HCT116 (cell line): Measurements from ENCODE around the gene PNPLA5. TPM values are rescaled to one million over a fixed set of nuclear protein-coding genes. Genes with fewer than 3 reads are reported as not detected.

Experiments used
- ATAC-seq: fragments of 200-7000 bp; cut with Tn5 transposase; 2 replicates; pipeline ENCODE4 v1.9.1; 2020; ENCODE audit warnings: mild to moderate bottlenecking, moderate library complexity
- BruUV-seq: library from RNA; stranded (reverse); fragments of 400-500 nt; replicated peaks from 2 replicates; lab custom pipeline; 2021; lab: Mats Ljungman, UMichigan
- CTCF ChIA-PET: fragments of 300-600 bp; sonication (Branson Sonifier 250); formaldehyde crosslinking; loops from one replicate; lab custom pipeline; 2021; ENCODE audit warnings: antibody characterized with exemption; lab: Charles Lee
- POLR2A ChIA-PET: fragments of 300-600, 350-600 bp; sonication (Branson Sonifier 250); formaldehyde crosslinking; loops from one replicate; lab custom pipeline; 2021; ENCODE audit warnings: antibody characterized with exemption; lab: Charles Lee
- RAD21 ChIA-PET, 2 experiments: fragments of 300-600 bp; sonication (Branson Sonifier 250); formaldehyde crosslinking; loops; one replicate each; lab custom pipeline; 2023; ENCODE audit warnings: low total read pairs in 2 of 2; ENCODE audit not compliant: uncharacterized antibody in 2 of 2, unreplicated experiment in 2 of 2, low non-redundant PET in 1 of 2; lab: Charles Lee
- DNase-seq: peaks from one replicate; pipeline ENCODE4 v3.0.0-alpha.2; 2010; ENCODE audit warnings: low read depth, low spot score
- H2AFZ ChIP-seq: fragments of 200-600 bp; shearing (Covaris generic), sonication (generic); 2 replicates; pipeline ENCODE4 v1.6.1; 2017; ENCODE audit warnings: low read depth, mixed run types, mixed read lengths, antibody characterized with exemption, low read length; ENCODE audit not compliant: poor library complexity, severe bottlenecking
- H3K27ac ChIP-seq: 2 replicates; pipeline ENCODE4 v1.5.1; 2012; ENCODE audit warnings: low read depth, low read length
- H3K27me3 ChIP-seq: fragments of 200-600 bp; sonication (generic); 2 replicates; pipeline ENCODE4 v1.6.1; 2016; ENCODE audit warnings: mixed run types, low read length, mixed read lengths; ENCODE audit not compliant: insufficient read depth
- H3K36me3 ChIP-seq, 2 experiments: fragments of 200-500 bp in 1 of 2; fragments of 200-600 bp in 1 of 2; sonication (Bioruptor generic) in 1 of 2; sonication (generic) in 1 of 2; 2 replicates each; pipeline versions ENCODE4 v1.5.1 to v1.6.1; 2014 to 2016; ENCODE audit warnings: low read length in 2 of 2, inconsistent platforms in 1 of 2, mixed read lengths in 1 of 2, mixed run types in 1 of 2; ENCODE audit not compliant: insufficient read depth in 2 of 2, control insufficient read depth in 1 of 2
- H3K4me1 ChIP-seq, 2 experiments: fragments of 200-600 bp in 1 of 2; sonication (generic) in 1 of 2; 2 replicates each; pipeline versions ENCODE4 v1.5.1 to v1.6.1; 2012 to 2017; ENCODE audit warnings: low read length in 2 of 2, inconsistent platforms in 1 of 2, mild to moderate bottlenecking in 1 of 2, mixed read lengths in 1 of 2, mixed run types in 1 of 2, moderate library complexity in 1 of 2; ENCODE audit not compliant: insufficient read depth in 2 of 2, control insufficient read depth in 1 of 2
- H3K4me2 ChIP-seq: fragments of 200-600 bp; sonication (generic); 2 replicates; pipeline ENCODE4 v1.6.1; 2017; ENCODE audit warnings: mixed run types, low read length, mixed read lengths
- H3K4me3 ChIP-seq, 2 experiments: fragments of 200-600 bp in 1 of 2; sonication (generic) in 1 of 2; replicated peaks in 1 of 2; 2 replicates each; pipeline ENCODE4 v1.5.1; 2011 to 2016; ENCODE audit warnings: low read length in 2 of 2, control low read depth in 1 of 2, low read depth in 1 of 2, mild to moderate bottlenecking in 1 of 2, mixed read lengths in 1 of 2, mixed run types in 1 of 2
- H3K79me2 ChIP-seq: fragments of 200-600 bp; sonication (generic); 2 replicates; pipeline ENCODE4 v1.6.1; 2017; ENCODE audit warnings: mild to moderate bottlenecking, mixed run types, low read length, moderate library complexity, mixed read lengths; ENCODE audit not compliant: insufficient read depth
- H3K9ac ChIP-seq: fragments of 200-600 bp; sonication (generic); 2 replicates; pipeline ENCODE4 v1.6.1; 2016; ENCODE audit warnings: low read length, mixed read lengths
- H3K9me2 ChIP-seq: fragments of 200-600 bp; sonication (generic), shearing (Covaris generic); 2 replicates; pipeline ENCODE4 v1.6.1; 2017; ENCODE audit warnings: mixed run types, mild to moderate bottlenecking, moderate library complexity; ENCODE audit not compliant: insufficient read depth
- H3K9me3 ChIP-seq, 2 experiments: fragments of 200-500 bp in 1 of 2; fragments of 200-600 bp in 1 of 2; sonication (Bioruptor generic) in 1 of 2; sonication (generic) in 1 of 2; 2 replicates each; pipeline ENCODE4 v1.6.1; 2014 to 2017; ENCODE audit warnings: low read length in 2 of 2, mixed read lengths in 2 of 2, inconsistent platforms in 1 of 2, low read depth in 1 of 2, mild to moderate bottlenecking in 1 of 2, mixed run types in 1 of 2, moderate library complexity in 1 of 2; ENCODE audit not compliant: control insufficient read depth in 1 of 2, insufficient read depth in 1 of 2
- H4K20me1 ChIP-seq: fragments of 200-600 bp; sonication (generic), shearing (Covaris generic); 2 replicates; pipeline ENCODE4 v1.6.1; 2017; ENCODE audit warnings: mixed run types, mild to moderate bottlenecking, moderate library complexity; ENCODE audit not compliant: insufficient read depth
- CBX3 ChIP-seq: IDR thresholded peaks from 2 replicates; pipeline ENCODE4 v1.6.1; 2012; ENCODE audit warnings: low read depth
- ELF1 ChIP-seq: IDR thresholded peaks from 2 replicates; pipeline ENCODE4 v1.6.1; 2012; ENCODE audit warnings: low read depth, borderline replicate concordance
- FOSL1 ChIP-seq: IDR thresholded peaks from 2 replicates; pipeline ENCODE4 v1.6.1; 2012; ENCODE audit warnings: low read depth
- JUND ChIP-seq: IDR thresholded peaks from 2 replicates; pipeline ENCODE4 v1.6.1; 2012
- POLR2A ChIP-seq: IDR thresholded peaks from 2 replicates; pipeline ENCODE4 v1.7.0; 2011; ENCODE audit warnings: borderline replicate concordance; ENCODE audit not compliant: insufficient read depth, insufficient read length; ENCODE audit errors: extremely low read depth
- POLR2AphosphoS5 ChIP-seq: IDR thresholded peaks from 2 replicates; pipeline ENCODE4 v1.6.1; 2011; ENCODE audit warnings: mild to moderate bottlenecking, low read depth, low read length, moderate library complexity
- RAD21 ChIP-seq: IDR thresholded peaks from 2 replicates; pipeline ENCODE4 v1.6.1; 2012; ENCODE audit warnings: low read depth, mild to moderate bottlenecking
- SIN3A ChIP-seq: IDR thresholded peaks from 2 replicates; pipeline ENCODE4 v1.6.1; 2012; ENCODE audit warnings: low read depth
- SP1 ChIP-seq: IDR thresholded peaks from 2 replicates; pipeline ENCODE4 v1.6.1; 2012; ENCODE audit warnings: low read depth
- ZFX ChIP-seq: fragments of 450-650 bp; IDR thresholded peaks from 2 replicates; pipeline ENCODE4 v1.6.1; 2017
- ZNF274 ChIP-seq: fragments of 200-500 bp; sonication (Bioruptor generic); IDR thresholded peaks from 2 replicates; pipeline ENCODE4 v1.6.1; 2014; ENCODE audit warnings: mild to moderate bottlenecking, low read depth, low read length, inconsistent platforms
- intact Hi-C: fragments of 100-400 bp; cut with micrococcal nuclease; formaldehyde crosslinking; loops from 2 replicates; pipeline ENCODE4 v1.10.0; 2022
- total RNA-seq: library from RNA; stranded (reverse); gene quantifications from one replicate; pipeline ENCODE4 v1.2.1, GENCODE V29; 2021; ENCODE audit not compliant: unreplicated experiment
- TF ChIP-seq, protein P1 (sequence below): IDR thresholded peaks from 2 replicates; pipeline ENCODE4 v1.6.1; 2012
- TF ChIP-seq, protein P2 (sequence below), 3 experiments: fragments of 200-600 bp in 1 of 3; sonication (generic) in 1 of 3; IDR thresholded peaks in 2 of 3; conservative IDR thresholded peaks in 1 of 3; 2 replicates each; pipeline ENCODE4 v1.5.1; 2012 to 2017; ENCODE audit warnings: low read depth in 2 of 3, low read length in 2 of 3, antibody characterized with exemption in 1 of 3, borderline replicate concordance in 1 of 3, control low read depth in 1 of 3, mild to moderate bottlenecking in 1 of 3, mixed read lengths in 1 of 3, mixed run types in 1 of 3, moderate library complexity in 1 of 3; ENCODE audit not compliant: insufficient read depth in 1 of 3

PNPLA5 gene
- total RNA-seq, 1 experiment from 2014 or later, result 2.9 TPM

DNA sequence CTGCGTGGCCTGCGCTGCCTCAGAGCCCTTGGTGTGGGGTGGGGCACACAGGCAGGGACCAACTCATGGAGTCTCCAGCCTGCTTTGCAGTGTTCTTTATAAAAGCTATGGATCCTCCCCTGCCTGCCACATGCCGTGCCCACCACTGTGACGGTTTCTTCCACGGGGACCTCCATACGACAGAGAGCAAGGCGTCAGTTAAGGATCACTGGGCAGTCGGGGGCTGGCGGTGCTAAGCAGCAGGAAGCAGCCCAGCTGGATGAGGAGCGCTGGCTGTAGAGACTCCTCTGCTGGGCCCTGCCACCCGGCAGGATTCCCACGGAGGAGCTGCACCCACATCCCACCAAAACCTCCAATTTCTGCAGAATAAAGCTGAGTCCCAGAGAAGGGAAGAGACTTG lies 56.6 kb downstream of the PNPLA5 start:
- Histone ChIP-seq H3K79me2 (no peaks in the 10 kb centered on the region), H2AFZ (no peak overlapping the region), H4K20me1 (no peaks in the 10 kb centered on the region), H3K4me1 (no peaks in the 10 kb centered on the region), H3K9ac (no peak overlapping the region), H3K27ac (no peak overlapping the region), H3K4me3 (no peak overlapping the region), H3K4me2 (no peak overlapping the region), H3K9me3 (no peaks in the 10 kb centered on the region), H3K9me2 (no peaks in the 10 kb centered on the region), H3K27me3 (no peaks in the 10 kb centered on the region), H3K36me3 (no peaks in the 10 kb centered on the region)
- ATAC-seq (no peak), DNase-seq (no peak)
- intact Hi-C loops, result no loop called here
- CTCF ChIA-PET, result no interaction called here
- TF ChIP-seq POLR2AphosphoS5 (no peak), ELF1 (no peak), JUND (no peak), ZFX (no peak), FOSL1 (no peak), POLR2A (no peak), RAD21 (no peak), SP1 (no peak), CBX3 (no peak), SIN3A (no peak), ZNF274 (no peak)
- TF ChIP-seq, protein P1, sequence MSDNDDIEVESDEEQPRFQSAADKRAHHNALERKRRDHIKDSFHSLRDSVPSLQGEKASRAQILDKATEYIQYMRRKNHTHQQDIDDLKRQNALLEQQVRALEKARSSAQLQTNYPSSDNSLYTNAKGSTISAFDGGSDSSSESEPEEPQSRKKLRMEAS, result no peak
- TF ChIP-seq, protein P2, sequence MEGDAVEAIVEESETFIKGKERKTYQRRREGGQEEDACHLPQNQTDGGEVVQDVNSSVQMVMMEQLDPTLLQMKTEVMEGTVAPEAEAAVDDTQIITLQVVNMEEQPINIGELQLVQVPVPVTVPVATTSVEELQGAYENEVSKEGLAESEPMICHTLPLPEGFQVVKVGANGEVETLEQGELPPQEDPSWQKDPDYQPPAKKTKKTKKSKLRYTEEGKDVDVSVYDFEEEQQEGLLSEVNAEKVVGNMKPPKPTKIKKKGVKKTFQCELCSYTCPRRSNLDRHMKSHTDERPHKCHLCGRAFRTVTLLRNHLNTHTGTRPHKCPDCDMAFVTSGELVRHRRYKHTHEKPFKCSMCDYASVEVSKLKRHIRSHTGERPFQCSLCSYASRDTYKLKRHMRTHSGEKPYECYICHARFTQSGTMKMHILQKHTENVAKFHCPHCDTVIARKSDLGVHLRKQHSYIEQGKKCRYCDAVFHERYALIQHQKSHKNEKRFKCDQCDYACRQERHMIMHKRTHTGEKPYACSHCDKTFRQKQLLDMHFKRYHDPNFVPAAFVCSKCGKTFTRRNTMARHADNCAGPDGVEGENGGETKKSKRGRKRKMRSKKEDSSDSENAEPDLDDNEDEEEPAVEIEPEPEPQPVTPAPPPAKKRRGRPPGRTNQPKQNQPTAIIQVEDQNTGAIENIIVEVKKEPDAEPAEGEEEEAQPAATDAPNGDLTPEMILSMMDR (IDR thresholded peaks at IDR 0.05 in 2 of 3, conservative IDR thresholded peaks at IDR 0.05 in 1 of 3; ENCODE audit: borderline replicate concordance in 1 of 3, insufficient read depth in 1 of 3, low read depth in 2 of 3, low read length in 2 of 3), result no peak
- RAD21 ChIA-PET, result no interaction called here
- POLR2A ChIA-PET, result no interaction called here
- no TSS peak for BruUV-seq
